ENCODE data around the gene MACROD1. TPM values are rescaled to one million over a fixed set of nuclear protein-coding genes. Genes with fewer than 3 reads are reported as not detected.

The MACROD1 gene
- total RNA-seq, 1 experiment from 2014 or later, result 36.9 TPM

GRCh38 chr11:64078905-64079304, 87.0 kb downstream of the MACROD1 start:
- CTCF ChIA-PET, result interaction anchor here (0.6 to 1.5 kb wide), 2 partner anchors 9 to 252 kb away, joined by 3 to 4 read pairs; no protein-coding TSS in a partner anchor
- H3K27me3 Mint-ChIP-seq (ENCODE audit: low read depth), result peaks cover 95% of the 10 kb centered on the region

GRCh38 chr11:64078284-64078683, 87.6 kb downstream of the MACROD1 start:
- ChIA-PET POLR2A (no interaction called here), CTCF (interaction anchor here (0.6 to 1.5 kb wide), 2 partner anchors 10 to 252 kb away, joined by 3 to 4 read pairs; no protein-coding TSS in a partner anchor)
- Mint-ChIP-seq H3K27ac (no peak overlapping the region), H3K36me3 (no peaks in the 10 kb centered on the region), H3K27me3 (ENCODE audit: low read depth) (peaks cover 96% of the 10 kb centered on the region), H3K9me3 (no peaks in the 10 kb centered on the region), H3K4me1 (no peaks in the 10 kb centered on the region), H3K4me3 (no peak overlapping the region)
- no peak for DNase-seq (ENCODE audit: low spot score)
- no peak for ATAC-seq
- TF ChIP-seq ERG (CRISPR knock-in tag; IDR thresholded peaks at IDR 0.05) (no peak), NFE2L1 (CRISPR knock-in tag; IDR thresholded peaks at IDR 0.05) (no peak), IRF1 (CRISPR knock-in tag; IDR thresholded peaks at IDR 0.05) (no peak), MXD4 (CRISPR knock-in tag; IDR thresholded peaks at IDR 0.05; ENCODE audit: borderline replicate concordance) (no peak), PRDM15 (CRISPR knock-in tag; IDR thresholded peaks at IDR 0.05) (no peak), ZNF281 (CRISPR knock-in tag; IDR thresholded peaks at IDR 0.05) (no peak), ZNF121 (CRISPR knock-in tag; IDR thresholded peaks at IDR 0.05) (no peak), TCF7 (CRISPR knock-in tag; IDR thresholded peaks at IDR 0.05; ENCODE audit: low read depth) (no peak), ELF4 (CRISPR knock-in tag; IDR thresholded peaks at IDR 0.05; ENCODE audit: low read depth) (no peak), ZNF219 (CRISPR knock-in tag; IDR thresholded peaks at IDR 0.05; ENCODE audit: borderline replicate concordance) (no peak), ATF2 (CRISPR knock-in tag; IDR thresholded peaks at IDR 0.05; ENCODE audit: borderline replicate concordance, low read depth) (no peak), JAZF1 (CRISPR knock-in tag; IDR thresholded peaks at IDR 0.05) (no peak)

More at GRCh38 chr11:64078905-64079304, 87.0 kb downstream of the MACROD1 start:
- Mint-ChIP-seq H3K36me3 (no peaks in the 10 kb centered on the region), H3K4me3 (no peak overlapping the region), H3K9me3 (no peaks in the 10 kb centered on the region), H3K27ac (no peak overlapping the region), H3K4me1 (no peaks in the 10 kb centered on the region)
- DNase-seq (ENCODE audit: low spot score) (no peak), ATAC-seq (no peak)
- POLR2A ChIA-PET, result no interaction called here
- TF ChIP-seq E2F1 (CRISPR knock-in tag; IDR thresholded peaks at IDR 0.05), result no peak
- no peak for TF ChIP-seq PRDM15 (CRISPR knock-in tag; IDR thresholded peaks at IDR 0.05)
- TF ChIP-seq ZNF121 (CRISPR knock-in tag; IDR thresholded peaks at IDR 0.05), result no peak

Data from WTC11 (cell line).